KOPT-K1 (cell line): ENCODE measurements around the gene FAM13B.
"Not testable (repeated sequence)": the region's sequence is repeated elsewhere in the genome, so short reads cannot be mapped to it uniquely, and the experiment has no call there.

ENCODE experiments used
- H3K27ac ChIP-seq: fragments of 200-600 bp; sonication (generic); 2 replicates; pipeline ENCODE4 v1.5.1; 2016; ENCODE audit warnings: antibody characterized with exemption, mild to moderate bottlenecking, low read depth, low read length; ENCODE audit not compliant: poor library complexity, severe bottlenecking
- H3K36me3 ChIP-seq: fragments of 200-600 bp; sonication (generic); 2 replicates; pipeline ENCODE4 v1.5.1; 2017; ENCODE audit warnings: antibody characterized with exemption, mild to moderate bottlenecking, low read length, moderate library complexity; ENCODE audit not compliant: insufficient read depth
- H3K9me3 ChIP-seq: fragments of 200-600 bp; sonication (generic); 2 replicates; pipeline ENCODE4 v1.5.1; 2017; ENCODE audit warnings: antibody characterized with exemption, low read length, mild to moderate bottlenecking; ENCODE audit not compliant: insufficient read depth, poor library complexity, severe bottlenecking

Gene FAM13B

GRCh38 chr5:138045283-138045682 is 12.4 kb upstream of the FAM13B start:
- not testable (repeated sequence) for H3K36me3 ChIP-seq, H3K9me3 ChIP-seq, H3K27ac ChIP-seq

DNA sequence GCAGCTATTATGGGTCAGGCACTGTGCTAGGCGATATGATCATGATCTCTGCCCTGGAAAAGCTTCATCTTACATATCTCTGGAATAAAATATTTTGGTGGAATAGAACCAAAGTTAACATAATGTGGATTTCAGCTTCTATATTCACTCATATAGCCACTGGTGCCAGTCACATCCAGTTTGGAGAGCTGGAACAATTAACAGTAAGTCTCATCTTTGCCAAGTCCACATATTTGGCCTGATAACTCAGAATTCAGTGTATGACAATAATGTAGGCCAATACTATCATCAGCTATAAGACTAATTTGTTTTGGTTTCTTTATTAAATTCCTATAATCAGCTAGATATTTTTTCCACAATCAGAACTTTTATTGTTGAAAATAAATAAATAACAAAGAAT is 5.9 kb upstream of the FAM13B start:
- Histone ChIP-seq H3K36me3 (no peaks in the 10 kb centered on the region), H3K27ac (no peak overlapping the region), H3K9me3 (no peaks in the 10 kb centered on the region)

DNA sequence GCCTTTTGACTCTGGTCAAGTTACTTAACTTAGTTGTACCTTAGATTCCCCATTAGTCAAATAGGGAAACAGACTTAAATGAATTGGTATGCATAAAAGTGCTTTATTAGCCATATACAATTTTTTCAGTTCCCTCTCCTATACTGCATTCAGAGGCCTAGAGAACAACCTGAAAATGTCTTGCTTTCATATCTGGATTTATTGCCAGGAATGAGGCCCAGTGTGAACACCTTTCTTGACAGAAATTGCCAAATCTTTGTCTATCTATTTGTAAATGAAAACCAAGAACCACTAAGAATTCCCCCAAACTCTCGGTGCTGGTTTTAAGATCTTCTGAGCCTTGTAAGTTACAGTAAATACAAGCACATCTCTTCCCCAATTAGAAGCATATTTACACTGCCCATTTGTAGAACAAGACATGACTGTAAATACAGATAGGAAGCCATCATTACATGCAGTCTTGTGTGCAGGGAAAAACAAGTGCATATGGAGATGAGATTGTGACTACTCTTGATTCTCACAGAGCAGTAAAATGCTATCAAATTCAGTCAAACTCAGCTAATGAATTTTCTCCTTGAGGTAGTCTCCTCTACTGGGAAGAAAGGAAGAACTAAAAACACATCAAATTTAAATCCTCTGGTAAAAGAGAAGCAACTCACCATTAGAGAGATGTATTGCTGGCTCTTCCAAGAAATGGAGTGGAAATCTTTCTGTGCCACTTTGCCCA is 5.2 kb upstream of the FAM13B start:
- Histone ChIP-seq H3K36me3 (no peaks in the 10 kb centered on the region), H3K9me3 (no peaks in the 10 kb centered on the region), H3K27ac (no peak overlapping the region)

GRCh38 chr5:138037271-138037670 is 4.4 kb upstream of the FAM13B start:
- Histone ChIP-seq H3K9me3 (no peaks in the 10 kb centered on the region), H3K27ac (no peak overlapping the region), H3K36me3 (no peaks in the 10 kb centered on the region)

DNA sequence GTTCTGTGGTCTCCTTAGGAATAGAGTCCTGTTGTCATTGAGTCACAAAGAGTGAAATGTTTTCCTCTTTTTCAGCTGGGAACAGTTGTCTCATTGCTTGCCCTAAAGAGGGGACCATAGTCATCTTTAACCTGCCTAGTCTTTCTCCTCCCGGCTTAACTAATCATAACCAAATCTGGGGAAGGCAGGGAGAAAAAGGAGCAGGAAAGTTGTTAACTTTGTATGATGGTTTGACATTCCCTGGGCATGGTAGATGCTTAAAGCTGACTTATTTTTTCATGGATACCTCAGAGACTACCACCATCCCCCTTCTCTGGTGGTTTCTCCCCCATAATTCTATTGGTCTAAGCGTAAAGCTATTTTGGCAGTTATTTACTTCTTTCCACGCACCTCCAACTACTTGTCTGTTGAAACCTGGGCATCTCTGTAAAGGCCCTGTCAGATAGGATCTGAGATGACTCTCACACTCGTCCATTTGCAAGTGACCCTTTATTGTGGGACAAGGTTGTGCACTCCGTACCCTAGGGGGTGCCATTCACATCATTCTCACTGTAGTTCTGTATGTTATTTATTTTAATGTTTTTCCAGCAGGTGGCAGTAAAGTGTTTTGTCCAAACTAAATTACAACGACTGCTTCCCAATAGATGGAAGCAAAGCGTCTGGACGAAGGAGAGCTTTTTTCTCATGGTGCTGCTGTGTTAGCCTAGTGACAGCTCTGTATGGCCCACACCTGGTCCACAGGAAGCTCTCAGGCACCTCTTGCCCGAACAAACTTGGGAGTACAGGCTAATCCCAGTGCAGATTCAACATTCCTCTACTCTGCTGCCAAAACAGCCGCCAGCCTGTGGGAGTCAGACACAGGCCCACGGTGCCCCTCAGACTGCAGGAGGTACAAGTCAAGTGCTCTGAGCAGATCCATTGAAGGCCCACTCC is 3.0 kb upstream of the FAM13B start:
- no peak overlapping the region for H3K27ac ChIP-seq
- H3K9me3 ChIP-seq, result no peaks in the 10 kb centered on the region

GRCh38 chr5:138033907-138034306 is 1.0 kb upstream of the FAM13B start:
- no peaks in the 10 kb centered on the region for H3K9me3 ChIP-seq
- H3K27ac ChIP-seq, result peak overlapping the region; percentile 99
- peaks cover 23% of the 10 kb centered on the region for H3K36me3 ChIP-seq

More for the DNA sequence above, 3.0 kb upstream of the FAM13B start:
- peaks cover 4% of the 10 kb centered on the region for H3K36me3 ChIP-seq

- Histone ChIP-seq H3K36me3 (peaks cover 28% of the 10 kb centered on the region), H3K27ac (peak overlapping the region; percentile 99), H3K9me3 (peaks cover under 1% of the 10 kb centered on the region)
Observed at GRCh38 chr5:138033386-138033808, 518 bp upstream of the FAM13B start.

DNA sequence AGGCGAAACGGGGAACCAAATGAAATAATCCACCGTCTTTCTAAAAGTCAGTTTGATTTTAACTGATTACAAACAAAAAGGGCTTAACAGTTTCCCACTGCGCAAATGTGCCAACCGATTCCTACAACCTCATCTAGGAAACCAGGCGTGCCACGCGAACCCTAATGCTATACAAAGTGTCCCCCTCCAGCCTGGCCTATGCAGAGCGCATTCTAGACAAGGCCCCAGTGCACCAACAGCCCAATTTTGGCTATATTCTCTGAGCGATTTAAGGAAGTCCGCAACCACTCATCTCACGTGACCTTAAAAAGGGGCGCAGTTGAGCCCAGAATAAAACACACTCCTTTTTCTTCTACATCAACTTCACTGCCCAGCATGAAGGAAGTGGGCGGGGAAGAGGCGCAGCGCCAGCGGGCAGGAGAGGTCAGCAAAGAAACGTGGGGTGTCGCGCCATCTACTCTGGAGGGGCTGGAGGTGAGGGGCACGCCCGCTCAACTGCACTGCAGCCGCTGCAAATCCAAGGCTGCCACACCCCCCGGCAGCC is 779 bp downstream of the FAM13B start:
- peak overlapping the region; percentile 99 for H3K27ac ChIP-seq
- H3K9me3 ChIP-seq, result peaks cover 11% of the 10 kb centered on the region
- peaks cover 40% of the 10 kb centered on the region for H3K36me3 ChIP-seq

- H3K9me3 ChIP-seq, result peaks cover 11% of the 10 kb centered on the region
- H3K36me3 ChIP-seq, result peaks cover 43% of the 10 kb centered on the region
- H3K27ac ChIP-seq, result no peak overlapping the region
Observed at GRCh38 chr5:138029944-138030343, 2.9 kb downstream of the FAM13B start.

DNA sequence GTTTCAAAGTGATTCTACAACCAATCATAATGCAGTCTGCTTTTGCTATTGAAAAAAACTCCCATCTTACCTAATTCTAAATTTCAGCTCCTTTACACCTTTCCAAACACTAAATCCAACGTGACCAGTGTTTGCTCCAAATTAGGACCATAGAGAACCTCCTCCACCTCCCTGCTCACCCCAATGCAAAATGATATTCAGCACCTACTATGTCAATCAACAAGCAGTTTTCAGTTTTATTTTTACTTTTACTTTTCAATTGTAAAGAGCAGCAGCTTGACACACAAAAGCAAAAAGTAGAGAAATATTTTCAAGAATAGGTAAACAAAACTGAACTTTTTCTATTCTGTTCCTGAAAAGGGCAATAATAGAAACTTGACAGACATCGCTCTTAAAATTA is 3.4 kb downstream of the FAM13B start:
- Histone ChIP-seq H3K27ac (no peak overlapping the region), H3K9me3 (peaks cover 11% of the 10 kb centered on the region), H3K36me3 (peaks cover 43% of the 10 kb centered on the region)

DNA sequence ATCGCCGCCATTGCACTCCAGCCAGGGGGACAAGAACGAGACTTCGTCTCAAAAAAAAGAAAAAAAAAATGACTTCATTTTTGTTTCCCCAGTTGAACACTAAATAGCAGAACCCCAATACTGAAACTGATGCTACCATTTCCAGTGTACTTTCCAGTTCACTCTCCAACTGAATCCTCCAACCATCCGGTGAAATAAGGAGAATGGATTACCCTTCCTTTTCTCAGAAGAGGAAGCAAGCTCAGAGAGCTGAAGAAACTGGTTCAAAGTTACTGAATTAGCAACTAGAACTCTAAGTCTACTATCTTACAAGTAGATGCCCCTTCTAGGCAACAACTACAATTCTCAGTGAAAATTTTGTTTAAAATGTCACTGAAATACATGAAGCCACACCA is 3.9 kb downstream of the FAM13B start:
- H3K36me3 ChIP-seq, result peaks cover 43% of the 10 kb centered on the region
- no peak overlapping the region for H3K27ac ChIP-seq
- peaks cover 11% of the 10 kb centered on the region for H3K9me3 ChIP-seq

DNA sequence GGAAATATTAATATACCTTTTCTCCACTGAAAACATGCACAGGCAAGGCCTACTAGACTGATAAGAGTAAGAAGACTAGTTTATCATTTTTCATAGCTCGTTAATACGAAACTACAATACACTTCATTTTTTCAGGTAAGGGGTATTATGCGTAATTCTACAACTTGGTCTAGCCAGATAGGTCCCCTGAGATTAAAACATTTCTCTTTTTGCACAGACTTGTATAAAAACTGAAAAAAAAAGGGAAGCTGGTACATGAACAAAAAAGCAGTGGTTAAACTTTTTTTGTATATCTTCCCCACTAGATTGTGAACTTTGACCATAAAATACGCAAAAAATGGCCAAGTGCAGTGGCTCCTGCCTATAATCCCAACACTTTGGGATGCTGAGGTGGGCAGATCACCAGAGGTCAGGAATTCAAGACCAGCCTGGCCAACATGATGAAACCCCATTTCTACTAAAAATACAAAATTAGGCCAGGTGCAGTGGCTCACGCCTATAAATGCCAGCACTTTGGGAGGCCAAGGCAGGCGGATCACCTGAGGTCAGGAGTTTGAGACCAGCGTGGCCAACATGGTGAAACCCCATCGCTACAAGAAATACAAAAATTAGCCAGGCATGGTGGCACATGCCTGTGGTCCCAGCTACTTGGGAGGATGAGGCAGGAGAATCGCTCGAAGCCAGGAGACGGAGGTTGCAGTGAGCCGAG is 4.5 kb downstream of the FAM13B start:
- peaks cover 43% of the 10 kb centered on the region for H3K36me3 ChIP-seq
- not testable (repeated sequence) for H3K27ac ChIP-seq

GRCh38 chr5:138026793-138027192 is 6.1 kb downstream of the FAM13B start:
- not testable (repeated sequence) for H3K27ac ChIP-seq
- Histone ChIP-seq H3K36me3 (peaks cover 43% of the 10 kb centered on the region), H3K9me3 (peaks cover 11% of the 10 kb centered on the region)

More for the DNA sequence above, 4.5 kb downstream of the FAM13B start:
- H3K9me3 ChIP-seq, result peaks cover 11% of the 10 kb centered on the region

DNA sequence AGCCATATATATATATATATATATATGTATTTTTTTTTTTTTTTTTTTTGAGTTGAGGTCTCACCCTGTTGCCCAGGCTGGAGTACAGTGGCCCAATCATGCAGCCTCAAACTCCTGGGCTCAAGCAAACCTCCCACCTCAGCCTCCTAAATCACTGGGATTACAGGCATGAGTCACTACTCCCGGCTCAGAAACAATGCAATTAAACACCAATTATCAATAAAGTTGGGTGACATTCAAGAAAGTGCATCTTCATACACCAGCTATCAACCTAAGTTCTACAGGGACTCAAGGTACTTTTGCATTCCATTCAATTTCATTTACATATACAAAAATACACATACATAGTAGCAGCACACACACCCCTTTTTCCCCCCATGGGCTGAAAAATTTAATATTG is 7.6 kb downstream of the FAM13B start:
- Histone ChIP-seq H3K36me3 (peaks cover 43% of the 10 kb centered on the region), H3K27ac (no peak overlapping the region), H3K9me3 (peaks cover 11% of the 10 kb centered on the region)

DNA sequence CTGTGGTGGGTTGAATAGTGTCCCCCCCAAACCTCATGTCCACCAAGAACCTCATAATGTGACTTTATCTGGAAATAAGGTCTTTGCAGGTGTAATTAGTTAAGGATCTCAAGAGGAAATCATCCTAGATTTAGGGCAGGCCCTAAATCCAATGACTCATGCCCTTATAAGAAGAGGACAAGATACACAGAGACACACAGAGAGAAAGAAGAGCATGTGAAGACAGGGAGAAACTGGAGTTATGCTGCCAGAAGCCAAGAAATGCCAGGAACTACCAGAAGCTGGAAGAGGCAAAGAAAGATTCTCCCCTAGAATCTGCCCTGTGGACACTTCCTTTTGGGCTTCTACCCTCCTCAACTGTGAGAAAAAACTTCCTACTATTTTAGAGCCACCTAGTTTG is 8.8 kb downstream of the FAM13B start:
- Histone ChIP-seq H3K36me3 (peaks cover 44% of the 10 kb centered on the region), H3K9me3 (peaks cover 11% of the 10 kb centered on the region), H3K27ac (no peak overlapping the region)
